AG10803 (cell line): ENCODE data around the gene LMAN1.
A peak's percentile ranks its signal among the peaks of the same experiment; 100 is the strongest.

Source experiments
- DNase-seq: peaks from one replicate; pipeline ENCODE4 v3.0.0; 2010; ENCODE audit warnings: low read depth
- H3K4me3 ChIP-seq: 2 replicates; pipeline ENCODE4 v1.5.1; 2011; ENCODE audit warnings: mild to moderate bottlenecking, low read length, control low read depth
- TF ChIP-seq, protein P1 (sequence below): conservative IDR thresholded peaks from 2 replicates; pipeline ENCODE4 v1.5.1; 2011; ENCODE audit warnings: mild to moderate bottlenecking, low read length, control low read depth, inconsistent platforms

The LMAN1 gene

DNA sequence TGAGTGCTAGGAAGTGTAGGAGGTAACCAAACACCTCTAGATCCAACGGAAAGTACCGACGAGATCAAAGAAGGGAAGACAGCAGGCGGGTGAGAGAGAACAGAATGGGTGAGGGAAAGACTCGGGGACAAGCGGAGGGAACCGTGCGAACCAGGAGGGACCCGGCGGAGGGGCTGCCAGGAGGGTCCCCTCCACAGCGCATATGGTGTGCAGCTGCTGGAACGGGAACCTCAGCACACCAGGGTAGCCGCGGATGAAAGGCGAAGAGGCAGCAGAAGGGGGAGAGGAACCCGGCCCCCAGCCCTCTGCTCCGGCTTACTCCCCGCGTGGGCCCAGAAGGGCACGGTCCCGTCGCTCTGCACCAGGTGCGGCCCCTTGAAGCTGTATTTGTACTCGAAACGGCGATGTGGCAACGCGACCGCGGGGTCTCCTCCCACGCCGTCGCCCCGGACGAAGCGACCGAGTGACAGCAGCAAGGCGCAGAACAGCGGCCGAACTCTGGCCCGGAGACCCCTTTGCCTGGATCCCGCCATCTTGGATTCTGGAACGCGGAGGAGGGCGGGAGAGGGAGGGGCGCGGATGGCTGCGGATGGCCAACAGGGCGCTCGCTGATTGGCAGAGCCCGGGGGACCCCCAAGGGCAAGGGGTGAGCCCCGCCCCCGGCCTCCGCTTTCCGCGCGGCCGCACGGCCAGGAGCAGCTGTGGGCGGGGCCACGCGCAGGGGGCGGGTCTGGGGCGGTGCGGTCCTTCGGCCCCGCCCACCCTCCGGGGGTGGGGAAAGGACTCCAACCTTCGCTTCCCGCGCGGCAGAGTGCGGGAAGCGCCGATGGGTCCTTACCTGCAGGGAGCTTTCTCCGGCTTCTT is at the start of gene LMAN1:
TSS of gene LMAN1 (minus strand) at position 554 of the 864 bp plus-strand sequence. CDS start at position 533, 21 bp downstream.
- TF ChIP-seq, protein P1, sequence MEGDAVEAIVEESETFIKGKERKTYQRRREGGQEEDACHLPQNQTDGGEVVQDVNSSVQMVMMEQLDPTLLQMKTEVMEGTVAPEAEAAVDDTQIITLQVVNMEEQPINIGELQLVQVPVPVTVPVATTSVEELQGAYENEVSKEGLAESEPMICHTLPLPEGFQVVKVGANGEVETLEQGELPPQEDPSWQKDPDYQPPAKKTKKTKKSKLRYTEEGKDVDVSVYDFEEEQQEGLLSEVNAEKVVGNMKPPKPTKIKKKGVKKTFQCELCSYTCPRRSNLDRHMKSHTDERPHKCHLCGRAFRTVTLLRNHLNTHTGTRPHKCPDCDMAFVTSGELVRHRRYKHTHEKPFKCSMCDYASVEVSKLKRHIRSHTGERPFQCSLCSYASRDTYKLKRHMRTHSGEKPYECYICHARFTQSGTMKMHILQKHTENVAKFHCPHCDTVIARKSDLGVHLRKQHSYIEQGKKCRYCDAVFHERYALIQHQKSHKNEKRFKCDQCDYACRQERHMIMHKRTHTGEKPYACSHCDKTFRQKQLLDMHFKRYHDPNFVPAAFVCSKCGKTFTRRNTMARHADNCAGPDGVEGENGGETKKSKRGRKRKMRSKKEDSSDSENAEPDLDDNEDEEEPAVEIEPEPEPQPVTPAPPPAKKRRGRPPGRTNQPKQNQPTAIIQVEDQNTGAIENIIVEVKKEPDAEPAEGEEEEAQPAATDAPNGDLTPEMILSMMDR, result no peak
- H3K4me3 ChIP-seq, result peak within 1 kb of the TSS; percentile 90
- DNase-seq, result peak; percentile 93

DNA sequence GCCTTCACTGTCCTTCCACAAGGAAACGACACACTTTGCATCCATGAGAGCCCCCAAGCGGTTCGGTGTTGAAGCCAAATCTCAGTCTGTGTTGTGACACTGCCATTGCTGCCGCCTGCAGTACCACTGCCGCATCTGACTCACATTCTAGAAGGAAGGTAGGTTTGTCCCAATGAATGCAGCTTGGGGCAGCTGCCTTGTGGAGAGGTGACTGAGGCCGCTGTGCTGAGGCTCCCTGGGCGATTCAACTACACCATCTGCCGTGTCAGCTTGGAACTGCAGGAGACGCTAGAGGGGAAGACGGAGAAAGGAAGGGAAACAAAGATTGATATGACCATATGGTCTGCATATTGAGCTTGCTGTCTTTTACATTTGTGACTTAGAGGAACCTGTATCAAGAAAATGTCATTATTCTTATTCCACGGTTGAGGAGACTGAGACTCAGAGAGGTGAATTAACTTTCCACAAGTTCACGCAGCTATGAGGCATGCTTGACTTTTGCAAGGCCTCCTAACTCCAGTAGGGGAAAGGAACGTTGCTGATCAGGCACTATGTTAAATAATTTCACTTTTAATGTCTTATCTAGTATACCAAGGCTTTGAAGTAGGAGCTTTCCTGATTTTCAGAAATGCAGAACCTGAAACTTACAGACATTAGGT is 43.5 kb upstream of the LMAN1 start:
- H3K4me3 ChIP-seq, result no peak overlapping the region
- TF ChIP-seq, protein P1, result peak; percentile 100
- peak; percentile 62 for DNase-seq

DNA sequence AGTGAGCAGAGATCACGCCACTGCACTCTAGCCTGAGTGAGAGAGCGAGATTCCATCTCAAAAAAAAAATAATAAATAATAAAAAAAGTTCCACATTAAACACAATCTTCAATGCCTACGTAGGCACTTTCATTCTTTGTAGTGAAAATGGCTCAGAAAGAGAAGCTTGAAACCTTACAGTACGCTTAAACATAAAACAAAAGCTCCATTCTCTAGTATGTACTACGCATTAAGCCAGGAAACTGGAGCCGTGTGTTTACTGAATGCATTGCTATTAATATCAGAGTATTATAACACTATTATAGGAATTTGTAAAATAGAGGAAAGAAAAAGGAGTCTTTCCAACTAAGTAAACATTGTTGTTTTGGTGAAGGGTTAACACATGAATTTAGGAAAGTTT is 41.3 kb upstream of the LMAN1 start:
- no peak overlapping the region for H3K4me3 ChIP-seq
- DNase-seq, result no peak
- TF ChIP-seq, protein P1, result no peak

DNA sequence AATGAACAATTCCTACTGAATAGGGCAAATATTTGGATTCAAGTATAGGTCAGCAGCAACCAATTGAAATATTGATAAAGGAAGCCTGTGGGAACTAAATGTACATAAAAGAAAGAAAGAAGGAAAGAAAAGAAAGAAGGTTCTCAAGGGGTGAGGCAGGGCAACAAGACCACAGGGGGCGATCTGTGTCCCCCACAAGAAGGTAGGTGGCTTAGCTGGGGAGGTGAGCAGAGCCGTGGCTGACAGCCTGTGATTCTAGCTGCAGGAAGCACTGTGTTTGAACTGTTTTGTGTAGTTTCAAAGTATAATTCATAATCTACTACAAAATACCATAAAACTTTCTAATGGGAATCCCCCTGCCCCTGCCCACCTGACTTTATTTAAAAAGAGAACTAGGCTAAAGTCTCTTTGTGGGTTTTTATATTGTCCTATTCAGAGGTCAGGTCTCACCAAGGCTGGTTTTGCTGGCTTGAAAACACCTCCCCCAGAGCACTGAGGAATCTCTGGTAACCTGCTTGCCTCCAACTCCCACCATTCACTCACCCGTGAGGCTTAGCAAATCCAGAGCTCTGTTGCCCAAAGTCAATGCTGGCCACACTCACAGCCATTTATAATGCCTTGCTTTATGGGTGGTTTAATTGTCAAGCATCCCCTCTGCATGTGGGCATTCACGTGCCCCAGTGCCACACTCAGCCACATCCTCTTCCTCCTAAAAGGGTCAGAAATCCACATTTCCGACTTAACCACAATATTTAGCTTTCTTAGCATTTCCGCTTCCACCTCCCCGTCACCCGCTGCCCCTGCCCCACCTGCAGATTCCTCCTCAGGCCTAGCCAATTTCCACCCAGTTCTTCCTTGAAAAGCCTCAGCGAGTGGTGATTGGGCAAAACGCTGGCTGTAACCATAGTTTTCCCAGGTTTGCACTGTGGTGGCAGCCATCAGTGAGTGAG is 36.4 kb upstream of the LMAN1 start:
- TF ChIP-seq, protein P1, result no peak
- no peak for DNase-seq
- H3K4me3 ChIP-seq, result no peak overlapping the region

GRCh38 chr18:59393381-59393780 is 34.3 kb upstream of the LMAN1 start:
- no peak for DNase-seq
- TF ChIP-seq, protein P1, result no peak

DNA sequence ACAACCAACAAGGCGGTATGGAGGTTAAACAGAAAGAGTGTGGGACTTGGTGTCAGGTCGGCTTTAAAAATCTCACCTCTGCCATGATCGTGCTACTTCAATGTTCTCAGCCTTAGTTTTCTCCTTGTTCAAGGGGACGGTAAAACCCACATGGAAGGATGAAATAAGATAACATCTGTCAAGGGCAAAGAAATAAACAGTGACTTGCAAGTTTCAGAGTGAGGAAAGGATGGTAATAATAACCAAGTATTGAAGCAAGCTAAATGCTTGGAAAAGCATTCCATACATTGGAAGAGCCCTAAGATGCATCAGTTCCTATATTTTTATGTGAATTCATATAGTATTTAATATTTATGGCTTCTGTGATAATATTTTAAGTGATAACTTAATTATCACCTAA is 29.8 kb upstream of the LMAN1 start:
- TF ChIP-seq, protein P1, result no peak

More at GRCh38 chr18:59393381-59393780, 34.3 kb upstream of the LMAN1 start:
- H3K4me3 ChIP-seq, result no peak overlapping the region

More for the DNA sequence above, 29.8 kb upstream of the LMAN1 start:
- no peak overlapping the region for H3K4me3 ChIP-seq
- DNase-seq, result no peak
